Stimulated activated CD4-positive, alpha-beta T cell treated with anti-CD3 and anti-CD28 coated beads, Interleukin-1b, Interleukin-23, amount 100 ng/mL, for 1 hour (primary cell): Measurements from ENCODE around the gene SLC2A10.

Source experiments
- DNase-seq, 2 donors: peaks; one replicate each; pipeline ENCODE4 v3.0.0-alpha.2; 2020; ENCODE audit warnings: low read depth in 2 of 2

Gene SLC2A10

DNA sequence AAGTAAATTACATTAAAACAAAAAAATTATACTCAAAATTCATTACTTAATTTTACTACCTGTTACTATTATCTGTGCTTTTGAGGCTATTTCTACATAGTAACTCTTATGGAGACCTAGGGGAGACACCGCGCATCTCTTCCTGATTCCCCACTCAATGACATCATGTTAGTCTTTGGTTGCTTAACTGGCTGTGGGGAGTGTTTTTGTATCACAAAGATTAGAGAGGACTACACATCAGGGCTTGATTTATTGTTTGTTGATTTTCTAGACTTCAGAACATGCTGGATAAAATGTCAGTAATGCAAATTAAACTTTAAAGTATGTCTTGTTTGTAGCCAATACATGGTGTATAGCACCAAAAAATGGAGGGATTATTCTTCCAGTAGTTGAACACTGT is 26.0 kb downstream of the SLC2A10 start:
- no peak for DNase-seq

DNA sequence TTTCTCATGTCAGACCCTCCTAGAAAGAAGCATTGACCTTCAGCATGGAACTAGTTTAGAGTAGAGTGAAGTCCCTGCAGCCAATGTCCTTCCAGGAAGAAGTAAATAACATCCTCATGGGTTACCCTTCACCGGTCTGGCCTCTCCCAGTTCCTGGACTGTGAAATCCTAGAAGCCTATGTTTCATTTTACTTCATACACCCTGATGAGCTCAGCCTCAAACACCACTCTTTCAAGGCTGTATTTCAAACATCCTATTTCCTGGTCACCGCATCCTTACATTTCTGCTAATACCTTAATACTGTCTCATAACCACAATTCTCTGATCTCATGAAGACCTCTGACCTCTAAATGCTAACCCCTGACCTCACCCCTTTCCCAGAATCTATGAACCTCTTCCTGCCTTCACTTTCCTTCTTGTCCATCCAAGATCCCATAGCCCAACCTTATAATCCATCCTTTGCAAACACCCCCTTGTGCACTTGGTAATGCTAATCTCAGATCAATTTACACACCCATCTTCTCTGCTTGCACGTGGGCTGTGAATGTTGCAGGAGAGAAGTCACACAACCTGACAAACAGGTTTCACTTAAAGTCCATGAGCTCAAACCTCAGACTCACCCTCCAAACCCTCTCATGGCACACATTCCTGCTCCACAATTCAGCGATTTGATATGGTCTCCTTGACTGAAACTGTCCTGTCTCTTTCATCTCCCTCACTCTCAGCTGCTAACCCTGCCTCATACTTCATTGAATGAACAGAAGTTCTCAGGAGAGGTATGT is 30.2 kb downstream of the SLC2A10 start:
- DNase-seq: no peak

GRCh38 chr20:46740214-46740609 is 30.8 kb downstream of the SLC2A10 start:
- no peak for DNase-seq

DNA sequence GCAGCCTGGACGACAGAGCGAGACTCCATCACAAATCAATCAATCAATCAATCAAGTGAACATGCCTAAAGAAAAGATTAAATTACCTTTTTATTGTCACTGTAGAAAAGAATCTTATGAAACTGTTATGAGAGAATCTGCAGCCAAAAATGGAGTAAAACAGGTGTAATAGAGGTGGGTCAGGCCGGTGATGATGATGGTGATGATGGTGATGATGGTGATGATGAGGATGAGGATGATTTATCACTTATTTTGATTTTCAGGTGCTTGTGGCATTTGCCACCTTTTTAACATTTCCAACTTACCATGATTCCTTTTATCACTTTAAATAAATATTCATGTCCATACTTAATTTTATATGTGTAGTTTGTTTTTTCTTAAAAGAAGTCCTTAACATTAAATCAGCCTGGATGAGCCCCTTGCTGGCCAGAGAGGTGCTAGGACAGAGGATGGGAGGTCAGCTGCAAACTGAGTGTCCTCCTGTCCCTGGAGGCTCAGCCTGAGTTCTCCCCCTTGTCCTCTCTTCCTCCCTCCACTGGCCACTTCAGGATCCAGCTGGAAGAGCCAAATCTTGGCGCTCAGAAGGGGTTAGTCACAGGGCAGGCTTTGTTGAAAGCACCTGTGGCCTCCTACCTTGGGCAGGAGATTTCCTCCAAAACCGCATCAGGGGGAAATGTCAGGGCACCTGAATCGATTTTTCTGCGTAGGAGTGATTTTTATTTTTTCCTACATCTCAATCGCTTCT is 32.6 kb downstream of the SLC2A10 start:
- no peak for DNase-seq

DNA sequence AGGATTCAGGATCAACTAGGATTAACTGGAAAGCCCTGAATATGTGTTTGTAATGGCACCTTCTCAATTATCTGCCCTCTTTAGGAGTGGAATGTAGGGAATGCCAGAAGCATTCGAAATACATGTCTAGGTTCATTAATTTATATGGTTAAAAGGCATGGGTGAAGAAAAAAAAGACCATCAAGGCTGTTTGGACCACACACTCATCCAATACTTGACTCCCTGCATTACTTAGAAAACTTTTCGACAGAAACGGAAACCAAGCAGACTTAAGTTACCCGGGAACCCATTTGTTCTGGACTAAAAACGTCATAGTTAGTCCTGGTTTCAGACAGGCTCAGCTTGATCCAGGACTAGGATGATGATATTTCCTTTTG is 33.2 kb downstream of the SLC2A10 start:
- DNase-seq: no peak

DNA sequence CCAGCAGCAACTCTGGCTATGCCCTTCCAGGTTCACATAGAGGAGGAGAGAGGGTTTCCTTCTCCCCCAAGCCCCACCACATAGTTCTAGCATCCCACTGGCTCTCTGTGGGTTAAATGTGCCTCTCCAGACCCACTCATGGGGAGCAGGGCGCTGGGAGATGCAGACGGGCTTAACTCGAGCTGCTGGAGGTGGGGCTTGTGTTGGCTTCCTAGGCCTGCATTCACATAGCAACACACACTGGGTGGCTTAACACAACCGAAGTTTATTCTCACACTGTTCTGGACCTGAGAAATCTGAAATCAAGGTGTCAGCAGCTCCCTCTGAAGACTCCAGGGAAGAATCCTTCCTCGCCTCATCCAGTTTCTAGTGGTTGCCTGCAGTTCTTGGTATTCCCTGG is 33.6 kb downstream of the SLC2A10 start:
- DNase-seq: no peak

GRCh38 chr20:46746956-46747526 is 37.6 kb downstream of the SLC2A10 start:
- DNase-seq: no peak

- DNase-seq: no peak
Measured at GRCh38 chr20:46749147-46749546, 39.7 kb downstream of the SLC2A10 start.

DNA sequence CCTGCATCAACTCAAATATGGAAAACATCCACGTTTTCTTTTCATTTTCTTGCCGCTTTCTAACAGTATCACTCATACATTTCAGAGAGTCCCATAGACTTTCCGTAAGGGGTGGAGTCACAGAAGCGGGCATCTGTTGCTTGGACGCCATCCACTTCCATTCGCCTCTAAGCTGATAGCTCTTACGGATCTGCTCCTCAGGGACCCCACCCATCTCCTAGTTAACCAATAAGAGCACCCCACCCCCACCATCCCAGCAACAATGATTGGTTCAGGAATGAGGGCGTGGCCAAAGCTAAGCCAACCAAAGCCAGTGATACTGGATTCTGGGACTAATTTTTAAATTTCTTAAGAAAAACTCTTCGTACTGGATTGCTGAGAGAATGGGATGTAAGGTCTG is 42.4 kb downstream of the SLC2A10 start:
- no peak for DNase-seq

DNA sequence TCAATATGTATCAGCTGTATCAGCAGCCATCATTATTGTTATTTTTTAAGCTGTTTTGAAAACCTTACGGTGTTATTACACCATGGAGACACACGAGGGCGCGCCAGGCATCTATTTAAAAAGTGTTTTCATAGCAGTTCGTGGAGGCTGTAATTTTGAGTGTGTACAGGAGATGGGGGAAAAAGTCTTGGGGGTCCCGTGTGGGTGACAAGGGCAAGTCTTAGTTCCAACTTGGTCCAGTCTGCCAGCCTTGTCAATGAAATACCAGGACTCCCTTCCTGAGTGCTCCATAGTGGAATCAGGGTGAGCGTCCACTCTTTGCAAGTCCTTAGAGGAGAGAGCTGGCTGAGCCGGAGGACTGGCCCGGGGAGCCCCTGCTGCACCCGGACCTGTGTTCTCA is 43.3 kb downstream of the SLC2A10 start:
- DNase-seq: peak in 1 of 2 donors; percentile 22

DNA sequence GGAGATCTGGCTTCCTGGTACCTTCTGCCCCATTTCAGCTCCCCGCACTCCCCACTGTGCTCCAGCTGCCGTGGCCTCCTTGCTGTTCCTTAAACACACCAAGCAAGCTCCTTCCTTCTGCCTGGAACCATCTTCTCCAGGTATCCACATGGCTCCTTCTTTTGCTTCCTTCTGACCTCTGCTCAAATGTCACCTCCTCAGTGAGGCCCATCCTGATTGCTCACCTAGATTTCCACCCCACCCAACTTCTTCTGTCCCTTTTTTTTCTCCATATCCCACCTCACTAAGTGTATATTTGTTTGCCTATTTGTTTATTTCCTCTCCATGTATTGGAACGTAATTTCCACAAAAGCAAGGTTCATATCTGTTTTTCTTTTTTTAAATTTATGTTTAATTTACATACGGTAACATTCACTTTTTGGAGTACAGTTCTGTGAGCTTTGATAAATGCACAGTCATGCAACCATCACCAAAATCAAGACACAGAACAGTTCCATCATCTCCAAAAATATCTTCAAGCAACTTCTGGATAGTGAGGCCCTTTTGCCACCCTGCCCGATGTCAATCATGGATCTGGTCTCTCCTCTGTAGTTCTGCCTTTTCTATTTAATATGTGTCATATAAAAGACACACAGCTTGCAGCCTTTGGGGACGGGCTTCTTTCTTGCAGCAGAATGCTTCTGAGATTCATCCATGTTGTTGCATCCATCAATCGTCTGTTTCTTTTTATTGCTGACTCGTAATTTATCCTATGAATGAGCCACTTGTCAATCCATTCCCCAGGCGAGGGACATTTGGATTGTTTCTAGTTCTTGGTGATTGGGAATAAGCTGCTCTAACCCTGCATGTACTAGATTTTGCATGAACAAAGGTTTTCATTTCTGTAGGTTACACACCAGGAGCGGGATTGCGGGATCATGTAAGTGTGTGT is 46.3 kb downstream of the SLC2A10 start:
- DNase-seq: no peak

- no peak for DNase-seq
Measured at GRCh38 chr20:46756419-46756818, 47.0 kb downstream of the SLC2A10 start.

DNA sequence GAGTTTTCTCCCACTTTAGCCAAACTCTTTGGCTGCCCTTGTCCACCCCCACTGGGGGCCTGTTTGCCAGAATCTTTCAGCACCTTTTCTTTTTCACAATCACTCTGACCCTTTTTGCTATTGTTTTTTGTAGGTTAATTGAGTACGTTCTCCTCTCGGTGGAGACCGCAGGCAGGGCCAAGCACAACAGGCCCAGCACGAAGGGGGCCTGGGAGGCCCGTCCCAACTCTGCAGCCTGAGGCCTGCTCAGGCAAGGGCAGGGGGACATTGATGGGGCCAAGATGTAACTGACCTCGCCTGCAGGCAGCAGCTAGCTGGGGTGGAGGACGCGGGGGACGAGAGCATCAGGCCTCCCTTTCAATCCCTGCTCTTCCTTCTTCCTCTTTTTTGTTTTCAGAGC is 47.7 kb downstream of the SLC2A10 start:
- DNase-seq: no peak

DNA sequence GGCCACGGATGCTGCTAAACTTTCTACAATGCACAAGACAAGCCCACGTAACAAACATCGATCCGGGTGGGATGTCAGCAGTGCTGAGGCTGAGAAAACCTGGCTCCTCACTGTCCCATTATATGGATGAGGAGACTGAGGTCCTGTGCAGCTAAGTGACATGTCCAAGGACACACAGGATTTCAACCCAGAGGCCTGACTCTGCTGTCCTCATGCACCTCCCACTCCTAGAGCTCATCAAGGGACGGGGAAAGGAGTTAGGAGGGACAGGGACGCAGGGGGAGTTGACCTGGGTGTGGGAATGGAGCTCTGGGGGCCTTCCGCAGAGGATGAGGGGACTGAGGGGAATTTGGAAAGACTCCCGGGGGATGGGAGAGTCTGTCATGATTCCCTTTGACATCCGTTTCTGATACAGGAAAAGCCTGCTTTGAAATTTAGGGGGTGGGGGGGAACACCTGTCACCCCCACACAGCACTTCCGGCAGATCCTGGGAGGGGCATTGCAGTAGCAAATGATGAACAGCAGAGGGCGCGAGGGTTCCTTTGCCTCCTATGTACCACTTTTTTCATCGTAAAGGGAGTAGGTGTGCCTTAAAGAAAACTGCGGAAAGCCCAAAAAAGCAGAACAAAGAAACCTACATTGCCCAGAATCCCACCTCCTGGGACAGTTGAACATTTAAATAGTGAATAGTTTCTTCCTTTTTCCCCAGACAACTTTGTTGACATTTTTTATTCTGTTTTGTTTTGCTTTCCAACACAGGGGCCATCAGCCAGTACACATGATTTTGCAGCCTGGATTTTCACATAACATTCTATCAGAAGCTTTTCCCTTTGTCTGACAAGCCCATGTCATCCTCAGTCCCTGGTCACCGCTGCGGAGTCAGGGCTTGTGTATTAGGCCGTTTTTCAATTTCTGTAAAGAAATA is 48.6 kb downstream of the SLC2A10 start:
- DNase-seq: peak in 1 of 2 donors; percentile 12

GRCh38 chr20:46758929-46759669 is 49.6 kb downstream of the SLC2A10 start:
- DNase-seq: no peak

DNA sequence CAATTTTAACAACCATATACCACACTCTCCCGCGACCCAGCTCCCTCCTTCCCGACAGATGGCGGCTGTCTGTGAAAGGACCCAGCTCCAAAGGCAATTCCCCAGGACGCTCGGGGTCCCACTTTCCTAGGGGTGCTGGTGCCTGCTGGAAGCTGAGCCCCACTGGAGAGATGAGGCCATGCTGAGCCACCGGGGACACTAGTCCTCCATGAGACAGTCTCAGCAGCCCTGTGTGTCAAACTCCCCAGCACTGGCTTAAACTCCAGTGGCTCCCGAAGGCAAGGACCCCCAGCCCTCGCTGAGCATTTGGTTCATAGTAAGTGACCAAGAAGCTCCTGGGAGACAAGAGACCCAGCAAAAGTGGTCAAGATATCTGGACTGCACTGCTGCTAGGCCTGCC is 52.1 kb downstream of the SLC2A10 start:
- DNase-seq: no peak

- no peak for DNase-seq
Measured at GRCh38 chr20:46764068-46764467, 54.6 kb downstream of the SLC2A10 start.

DNA sequence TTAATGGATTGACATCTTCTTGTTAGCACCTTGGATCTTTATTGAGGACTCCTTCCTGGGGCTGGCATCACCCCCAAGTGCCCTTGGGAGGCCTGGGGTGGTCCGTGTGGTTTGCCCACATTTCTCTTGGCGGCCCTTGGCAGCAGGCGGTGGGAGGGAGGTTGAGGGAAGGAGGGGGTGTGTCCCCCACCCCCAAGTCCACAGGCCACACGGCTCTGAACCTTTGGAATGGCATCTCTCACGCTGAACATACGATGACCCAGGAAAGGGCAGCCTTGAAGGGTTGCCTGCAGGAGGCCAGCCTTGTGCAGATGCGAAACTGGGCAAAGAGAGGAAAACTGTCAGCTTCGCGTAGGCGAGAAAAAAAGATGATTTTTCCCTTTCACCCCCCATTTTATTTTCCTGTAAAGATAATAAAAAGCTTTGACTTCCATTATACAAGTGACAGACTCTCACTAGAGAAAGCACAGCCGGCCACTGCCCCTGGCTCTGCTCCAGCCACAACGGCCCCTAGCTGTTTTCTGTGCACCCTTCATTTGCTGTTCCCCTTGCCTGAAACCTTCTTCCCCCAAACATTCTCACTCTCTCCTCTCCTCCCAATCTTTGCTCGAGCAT is 56.2 kb downstream of the SLC2A10 start:
- no peak for DNase-seq

GRCh38 chr20:46767127-46767761 is 57.8 kb downstream of the SLC2A10 start:
- DNase-seq: no peak
